ENCODE measurements around the gene CALB2.
"Not testable (repeated sequence)": the region's sequence is repeated elsewhere in the genome, so short reads cannot be mapped to it uniquely, and the experiment has no call there.

The CALB2 gene

DNA sequence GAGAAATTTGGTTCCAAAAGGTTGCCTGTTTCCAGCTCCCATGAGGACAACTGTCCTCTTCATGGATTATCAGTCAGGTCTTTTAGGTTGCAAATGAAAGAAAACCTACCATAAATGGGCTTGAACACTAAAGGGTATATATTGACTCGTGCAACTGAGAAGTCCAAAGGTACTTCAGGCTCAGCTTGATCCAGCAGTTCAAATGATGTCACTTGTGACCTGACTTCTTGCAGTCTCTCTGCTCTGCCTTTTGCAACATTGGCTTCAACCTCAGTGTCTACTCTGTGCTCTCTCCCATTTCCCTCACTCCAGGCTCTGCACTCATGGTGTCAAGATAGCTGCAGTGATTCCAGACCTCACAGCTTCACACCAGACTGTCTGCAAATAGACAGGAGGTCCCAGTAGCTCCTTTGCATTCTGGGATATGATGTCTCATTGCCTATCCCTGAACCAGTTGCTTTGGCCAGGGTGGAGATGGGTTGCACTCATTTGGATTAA lies 5.5 kb upstream of the CALB2 start:
- TF ChIP-seq, protein P1, sequence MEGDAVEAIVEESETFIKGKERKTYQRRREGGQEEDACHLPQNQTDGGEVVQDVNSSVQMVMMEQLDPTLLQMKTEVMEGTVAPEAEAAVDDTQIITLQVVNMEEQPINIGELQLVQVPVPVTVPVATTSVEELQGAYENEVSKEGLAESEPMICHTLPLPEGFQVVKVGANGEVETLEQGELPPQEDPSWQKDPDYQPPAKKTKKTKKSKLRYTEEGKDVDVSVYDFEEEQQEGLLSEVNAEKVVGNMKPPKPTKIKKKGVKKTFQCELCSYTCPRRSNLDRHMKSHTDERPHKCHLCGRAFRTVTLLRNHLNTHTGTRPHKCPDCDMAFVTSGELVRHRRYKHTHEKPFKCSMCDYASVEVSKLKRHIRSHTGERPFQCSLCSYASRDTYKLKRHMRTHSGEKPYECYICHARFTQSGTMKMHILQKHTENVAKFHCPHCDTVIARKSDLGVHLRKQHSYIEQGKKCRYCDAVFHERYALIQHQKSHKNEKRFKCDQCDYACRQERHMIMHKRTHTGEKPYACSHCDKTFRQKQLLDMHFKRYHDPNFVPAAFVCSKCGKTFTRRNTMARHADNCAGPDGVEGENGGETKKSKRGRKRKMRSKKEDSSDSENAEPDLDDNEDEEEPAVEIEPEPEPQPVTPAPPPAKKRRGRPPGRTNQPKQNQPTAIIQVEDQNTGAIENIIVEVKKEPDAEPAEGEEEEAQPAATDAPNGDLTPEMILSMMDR (conservative IDR thresholded peaks at IDR 0.05) = no peak
- H3K27ac ChIP-seq = no peak overlapping the region

DNA sequence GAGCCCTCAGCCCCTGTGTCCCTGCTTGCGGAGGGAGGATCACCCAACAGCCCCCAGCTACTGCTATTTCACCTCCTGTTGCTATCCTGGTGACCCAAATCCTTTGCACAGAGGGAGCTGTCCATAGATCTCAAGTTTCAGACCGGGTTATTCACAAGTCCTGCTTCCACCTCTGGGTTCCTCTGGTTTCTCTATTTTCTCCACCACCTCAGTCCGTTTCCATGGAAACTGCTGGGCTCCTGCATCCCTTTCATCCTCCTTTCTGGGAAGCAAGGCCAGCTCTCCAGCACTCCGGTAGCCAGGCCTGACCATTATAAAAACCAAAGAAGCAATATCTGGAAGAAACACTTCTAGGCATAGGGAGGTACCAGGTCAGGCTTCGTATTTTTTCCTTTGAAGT lies 4.8 kb upstream of the CALB2 start:
- H3K27ac ChIP-seq = no peak overlapping the region
- TF ChIP-seq, protein P1 (conservative IDR thresholded peaks at IDR 0.05) = no peak
- TF ChIP-seq ZFX (IDR thresholded peaks at IDR 0.05) = no peak

DNA sequence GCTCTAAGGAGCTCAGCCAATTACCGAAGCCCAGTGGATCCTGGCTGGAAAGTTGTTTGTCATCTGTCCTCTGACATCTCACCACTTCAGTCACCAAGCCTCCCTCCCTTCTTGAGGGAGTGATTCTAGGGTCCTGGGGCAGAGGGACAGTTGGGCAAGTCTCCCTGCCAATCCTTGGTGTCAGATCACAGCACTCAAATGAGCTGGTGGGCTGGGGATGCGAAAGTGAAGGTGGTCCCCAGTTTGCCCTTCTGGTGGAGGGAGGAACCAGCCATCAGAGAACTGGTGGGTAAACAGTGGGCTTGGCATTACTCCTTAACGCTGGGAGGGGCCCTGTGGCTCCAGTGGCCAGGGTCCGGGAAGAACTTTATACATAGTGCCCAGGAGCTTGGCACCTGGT lies 4.4 kb upstream of the CALB2 start:
- no peak overlapping the region for H3K27ac ChIP-seq
- TF ChIP-seq ZFX (IDR thresholded peaks at IDR 0.05) = no peak
- TF ChIP-seq, protein P1 (conservative IDR thresholded peaks at IDR 0.05) = no peak

DNA sequence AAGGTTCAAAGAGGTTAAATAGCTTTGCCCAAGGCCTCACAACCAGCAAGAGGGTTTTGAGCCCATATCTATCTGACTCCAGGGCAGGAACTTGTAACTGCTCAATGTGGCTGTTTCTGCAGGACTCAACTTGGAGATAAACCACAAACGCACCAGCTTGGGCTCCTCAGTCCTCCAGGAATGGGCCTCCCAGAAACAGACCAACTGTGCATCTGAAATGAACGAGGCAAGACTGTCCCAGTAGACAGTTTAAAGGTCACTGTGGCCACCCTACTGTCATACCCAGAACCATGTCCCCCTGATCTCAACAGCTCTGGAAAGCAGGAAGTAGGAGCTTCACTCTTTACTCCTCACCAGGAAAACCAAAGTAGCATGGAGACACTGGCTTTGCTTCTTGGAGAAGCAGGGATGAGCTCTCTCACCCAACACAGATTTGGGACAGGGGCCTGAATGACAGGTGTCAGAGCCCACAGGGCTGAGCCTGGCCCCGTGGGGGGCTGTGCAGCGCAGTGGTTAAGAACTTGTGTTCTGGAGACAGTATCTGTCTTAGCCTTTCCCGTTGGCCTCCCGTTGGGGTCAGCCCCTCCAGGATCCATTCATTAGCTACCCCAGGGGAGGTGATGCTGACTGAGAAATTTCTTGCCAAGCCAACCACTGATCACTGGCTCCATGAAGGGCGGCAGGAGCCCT lies 2.3 kb upstream of the CALB2 start:
- H3K27ac ChIP-seq = no peak overlapping the region
- TF ChIP-seq, protein P1 (conservative IDR thresholded peaks at IDR 0.05) = no peak
- no peak for TF ChIP-seq ZFX (IDR thresholded peaks at IDR 0.05)

DNA sequence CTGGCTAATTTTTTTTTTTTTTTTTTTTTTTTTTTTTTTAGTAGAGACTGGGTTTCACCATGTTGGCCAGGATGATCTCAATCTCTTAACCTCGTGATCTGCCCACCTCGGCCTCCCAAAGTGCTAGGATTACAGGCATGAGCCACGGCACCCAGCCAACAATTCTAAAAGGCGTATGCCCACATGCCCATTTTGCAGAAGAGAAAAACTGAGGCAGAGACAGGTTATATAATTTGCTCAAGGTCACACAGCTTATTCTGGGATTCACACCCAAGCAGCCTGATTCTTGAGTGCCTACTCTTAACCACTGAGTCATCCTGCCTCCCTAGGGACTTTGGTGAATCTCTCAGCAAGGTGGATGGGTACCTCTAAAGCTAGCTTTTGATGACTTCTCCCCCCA lies 1.6 kb upstream of the CALB2 start:
- H3K27ac ChIP-seq = not testable (repeated sequence)

DNA sequence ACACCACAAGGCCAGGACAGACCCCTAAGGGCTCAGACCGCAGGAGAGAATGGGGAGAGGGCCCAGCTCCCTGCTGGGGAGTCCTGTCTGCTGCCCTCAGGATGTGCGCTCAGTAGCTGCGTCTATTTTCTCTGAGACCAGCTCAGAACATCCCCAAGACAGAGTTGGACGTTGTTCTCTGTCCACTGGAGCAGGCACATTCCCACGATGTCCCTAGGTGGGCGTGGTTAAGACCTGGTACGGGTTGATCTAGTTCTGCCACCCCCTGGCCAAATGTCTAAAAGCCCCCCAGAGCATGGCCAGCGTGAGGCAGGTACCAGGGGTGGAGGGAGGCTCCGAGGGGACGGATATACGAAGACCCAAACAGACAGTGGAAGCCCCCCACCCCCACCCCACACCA lies 842 bp upstream of the CALB2 start:
- TF ChIP-seq ZFX (IDR thresholded peaks at IDR 0.05) = no peak
- TF ChIP-seq, protein P1 (conservative IDR thresholded peaks at IDR 0.05) = no peak

DNA sequence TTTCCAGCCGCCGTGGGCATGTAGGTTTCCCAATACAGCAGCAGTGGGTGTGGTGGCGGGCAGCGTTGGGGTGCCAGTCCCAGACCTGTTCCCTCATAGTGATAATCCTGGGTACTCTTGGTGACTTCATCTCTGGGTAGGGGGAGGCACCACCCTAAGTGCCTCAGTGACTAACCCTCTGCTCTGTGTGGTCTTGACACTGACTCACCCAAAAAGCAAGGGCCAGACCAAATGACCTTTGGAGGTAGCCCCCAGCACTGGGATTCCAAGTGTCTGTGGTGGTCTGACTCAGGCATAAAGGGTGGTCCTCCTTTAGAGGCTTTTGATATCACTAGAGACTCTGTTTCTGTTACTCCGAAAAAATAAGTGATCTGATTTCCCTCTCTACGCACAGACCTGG lies 908 bp downstream of the CALB2 start:
- H3K27ac ChIP-seq = no peak overlapping the region
- no peak for TF ChIP-seq ZFX (IDR thresholded peaks at IDR 0.05)
- TF ChIP-seq, protein P1 (conservative IDR thresholded peaks at IDR 0.05) = no peak

More for the DNA sequence above, 842 bp upstream of the CALB2 start:
- no peak overlapping the region for H3K27ac ChIP-seq

DNA sequence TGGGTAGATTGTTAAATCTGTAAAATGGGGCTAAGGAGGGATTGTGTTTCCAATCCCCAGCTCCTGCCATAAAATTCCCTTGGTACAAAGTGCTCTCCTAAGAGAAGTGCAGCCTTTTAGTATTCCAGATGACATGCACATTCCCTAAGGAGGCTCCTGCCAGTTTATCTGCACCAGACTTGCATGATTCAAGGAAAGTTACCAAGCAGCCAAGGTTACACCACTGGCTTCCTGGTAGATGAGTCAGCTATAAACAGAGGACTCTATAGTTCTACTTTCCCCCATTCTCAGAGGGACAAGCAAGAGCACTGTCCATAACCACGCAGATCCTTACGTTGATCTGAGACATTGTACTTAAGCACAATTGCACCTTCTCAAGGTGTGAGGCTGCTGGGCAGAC lies 1.9 kb downstream of the CALB2 start:
- H3K27ac ChIP-seq = no peak overlapping the region
- TF ChIP-seq, protein P1 (conservative IDR thresholded peaks at IDR 0.05) = no peak
- TF ChIP-seq ZFX (IDR thresholded peaks at IDR 0.05) = no peak

All from C4-2B (cell line).